Gastroesophageal sphincter (tissue), 3 donors: Measurements from ENCODE around the gene SLC37A1.

Source experiments
- CTCF ChIP-seq, 4 experiments: fragments of 200-600 bp in 2 of 4; fragments of 450-650 bp in 2 of 4; sonication (generic) in 1 of 4; IDR thresholded peaks; one replicate each; pipeline ENCODE4 v1.5.1; 2017 to 2019; ENCODE audit warnings: antibody characterized with exemption in 4 of 4, mild to moderate bottlenecking in 2 of 4, moderate library complexity in 2 of 4
- EP300 ChIP-seq: sonication (generic); formaldehyde crosslinking; IDR thresholded peaks from one replicate; pipeline ENCODE4 v1.6.1; 2017; ENCODE audit warnings: antibody characterized with exemption, mild to moderate bottlenecking
- POLR2AphosphoS5 ChIP-seq: sonication (generic); formaldehyde crosslinking; IDR thresholded peaks from one replicate; pipeline ENCODE4 v1.6.1; 2017; ENCODE audit warnings: antibody characterized with exemption

GRCh38 chr21:42608446-42608845 lies 94.8 kb downstream of the SLC37A1 start:
- TF ChIP-seq CTCF (IDR thresholded peaks at IDR 0.05) (no peak), POLR2AphosphoS5 (no peak), EP300 (no peak)
